ENCODE data around the gene SNX5. TPM values are rescaled to one million over a fixed set of nuclear protein-coding genes. Genes with fewer than 3 reads are reported as not detected.
A peak's percentile ranks its signal among the peaks of the same experiment; 100 is the strongest.

SNX5 gene
- 100 to 1,000 TPM in 1 of 4 donors, 10 to 100 TPM in 3; 67.8 to 295 (median 79.1) TPM for polyA plus RNA-seq
- long read RNA-seq, donor 1, transcript SNX5-202 (14 exons, 2,288 nt): minor isoform, 20 of 350 reads
- long read RNA-seq, donor 1, transcript SNX5-217 (1 exons, 1,087 nt): minor isoform, 8 of 350 reads
- long read RNA-seq, donor 1, transcript SNX5-218 (1 exons, 3,931 nt): major isoform, 106 of 350 reads
- long read RNA-seq, donor 1, transcript SNX5-201 (13 exons, 2,270 nt): minor isoform, 86 of 350 reads
- long read RNA-seq, donor 1, partial matches to known transcripts: 119 of 350 reads
- long read RNA-seq, donor 1, other reads (novel, unspliced or antisense): 0 of 350 reads
- long read RNA-seq, donor 2, transcript SNX5-201 (13 exons, 2,270 nt): major isoform, 16 of 40 reads
- long read RNA-seq, donor 2, transcript SNX5-218 (1 exons, 3,931 nt): minor isoform, 15 of 40 reads
- long read RNA-seq, donor 2, partial matches to known transcripts: 0 of 40 reads
- long read RNA-seq, donor 2, other reads (novel, unspliced or antisense): 0 of 40 reads
- long read RNA-seq, donor 3, transcript SNX5-202 (14 exons, 2,288 nt): minor isoform, 6 of 102 reads
- long read RNA-seq, donor 3, transcript SNX5-201 (13 exons, 2,270 nt): minor isoform, 20 of 102 reads
- long read RNA-seq, donor 3, transcript SNX5-218 (1 exons, 3,931 nt): major isoform, 52 of 102 reads
- long read RNA-seq, donor 3, transcript SNX5-212 (2 exons, 1,321 nt): minor isoform, 9 of 102 reads
- long read RNA-seq, donor 3, partial matches to known transcripts: 11 of 102 reads
- long read RNA-seq, donor 3, other reads (novel, unspliced or antisense): 0 of 102 reads
- long read RNA-seq, donor 4, partial matches to known transcripts: 0 of 4 reads
- long read RNA-seq, donor 4, other reads (novel, unspliced or antisense): 0 of 4 reads
- long read RNA-seq, donor 5, transcript SNX5-201 (13 exons, 2,270 nt): minor isoform, 6 of 31 reads
- long read RNA-seq, donor 5, transcript SNX5-218 (1 exons, 3,931 nt): major isoform, 17 of 31 reads
- long read RNA-seq, donor 5, partial matches to known transcripts: 0 of 31 reads
- long read RNA-seq, donor 5, other reads (novel, unspliced or antisense): 0 of 31 reads
- long read RNA-seq, donor 6, transcript SNX5-201 (13 exons, 2,270 nt): minor isoform, 16 of 96 reads
- long read RNA-seq, donor 6, transcript SNX5-218 (1 exons, 3,931 nt): major isoform, 33 of 96 reads
- long read RNA-seq, donor 6, transcript SNX5-202 (14 exons, 2,288 nt): minor isoform, 12 of 96 reads
- long read RNA-seq, donor 6, partial matches to known transcripts: 25 of 96 reads
- long read RNA-seq, donor 6, other reads (novel, unspliced or antisense): 0 of 96 reads
- long read RNA-seq, donor 7, transcript SNX5-218 (1 exons, 3,931 nt): minor isoform, 31 of 81 reads
- long read RNA-seq, donor 7, transcript SNX5-202 (14 exons, 2,288 nt): minor isoform, 9 of 81 reads
- long read RNA-seq, donor 7, transcript SNX5-201 (13 exons, 2,270 nt): major isoform, 39 of 81 reads
- long read RNA-seq, donor 7, partial matches to known transcripts: 0 of 81 reads
- long read RNA-seq, donor 7, other reads (novel, unspliced or antisense): 0 of 81 reads
- long read RNA-seq, donor 8, transcript SNX5-218 (1 exons, 3,931 nt): major isoform, 5 of 8 reads
- long read RNA-seq, donor 8, partial matches to known transcripts: 0 of 8 reads
- long read RNA-seq, donor 8, other reads (novel, unspliced or antisense): 0 of 8 reads
- long read RNA-seq, donor 9, transcript SNX5-218 (1 exons, 3,931 nt): major isoform, 6 of 19 reads
- long read RNA-seq, donor 9, partial matches to known transcripts: 0 of 19 reads
- long read RNA-seq, donor 9, other reads (novel, unspliced or antisense): 0 of 19 reads
- long read RNA-seq, donor 10, transcript SNX5-202 (14 exons, 2,288 nt): minor isoform, 12 of 160 reads
- long read RNA-seq, donor 10, transcript SNX5-201 (13 exons, 2,270 nt): minor isoform, 34 of 160 reads
- long read RNA-seq, donor 10, transcript SNX5-218 (1 exons, 3,931 nt): major isoform, 50 of 160 reads
- long read RNA-seq, donor 10, transcript SNX5-212 (2 exons, 1,321 nt): minor isoform, 6 of 160 reads
- long read RNA-seq, donor 10, partial matches to known transcripts: 52 of 160 reads
- long read RNA-seq, donor 10, other reads (novel, unspliced or antisense): 0 of 160 reads

- Histone ChIP-seq H3K27me3 (ENCODE audit: control insufficient read depth in 3 of 3, insufficient read depth in 3 of 3, low read length in 3 of 3) (no peaks in the 10 kb centered on the region), H3K4me1 (ENCODE audit: control insufficient read depth in 3 of 3, insufficient read depth in 2 of 3, low read depth in 1 of 3, low read length in 2 of 3) (peaks cover 7 to 27% (median 23%) of the 10 kb centered on the region in 3 donors), H3K9me3 (ENCODE audit: control insufficient read depth in 2 of 2, insufficient read depth in 1 of 2, low read depth in 1 of 2, low read length in 1 of 2) (no peaks in the 10 kb centered on the region), H3K36me3 (ENCODE audit: control insufficient read depth in 3 of 3, insufficient read depth in 2 of 3, low read depth in 1 of 3, low read length in 3 of 3) (peaks cover 0 to 3% (median 0%) of the 10 kb centered on the region in 3 donors), H3K27ac (ENCODE audit: low read depth in 1 of 3, low read length in 2 of 3) (peak within 1 kb of the TSS; percentile 95 to 100 (median 99)), H3K4me3 (ENCODE audit: low read depth in 1 of 3, low read length in 3 of 3) (peak within 1 kb of the TSS; percentile 77 to 98 (median 93))
- no peak for FAIRE-seq
- DNase-seq: peak; percentile 100
- 0% methylated on average over 76 to 96 of the region's 96 CpGs for WGBS, 3 donors
Observed at GRCh38 chr20:17968366-17969277, at the start of gene SNX5, which contains the start of gene MGME1. SNX5 (minus strand) TSS chr20:17968794; CDS start chr20:17968425, 369 bp downstream. MGME1 (plus strand) TSS chr20:17969018; CDS start chr20:17969860, 842 bp downstream.

- Histone ChIP-seq H3K4me3 (ENCODE audit: low read depth in 1 of 3, low read length in 3 of 3) (no peak overlapping the region), H3K27ac (ENCODE audit: low read depth in 1 of 3, low read length in 2 of 3) (no peak overlapping the region), H3K4me1 (ENCODE audit: control insufficient read depth in 3 of 3, insufficient read depth in 2 of 3, low read depth in 1 of 3, low read length in 2 of 3) (no peaks in the 10 kb centered on the region), H3K9me3 (ENCODE audit: control insufficient read depth in 2 of 2, insufficient read depth in 1 of 2, low read depth in 1 of 2, low read length in 1 of 2) (no peaks in the 10 kb centered on the region), H3K27me3 (ENCODE audit: control insufficient read depth in 3 of 3, insufficient read depth in 3 of 3, low read length in 3 of 3) (peaks cover 0 to 2% (median 0%) of the 10 kb centered on the region in 3 donors), H3K36me3 (ENCODE audit: control insufficient read depth in 3 of 3, insufficient read depth in 2 of 3, low read depth in 1 of 3, low read length in 3 of 3) (peaks cover 0 to 23% (median 6%) of the 10 kb centered on the region in 3 donors)
- DNase-seq: no peak
- 87 to 95% (median 90%) methylated on average over 10 of the region's 10 CpGs for WGBS, 3 donors
- FAIRE-seq: no peak
Observed at GRCh38 chr20:18018100-18018499, 49.5 kb upstream of the SNX5 start.

DNA sequence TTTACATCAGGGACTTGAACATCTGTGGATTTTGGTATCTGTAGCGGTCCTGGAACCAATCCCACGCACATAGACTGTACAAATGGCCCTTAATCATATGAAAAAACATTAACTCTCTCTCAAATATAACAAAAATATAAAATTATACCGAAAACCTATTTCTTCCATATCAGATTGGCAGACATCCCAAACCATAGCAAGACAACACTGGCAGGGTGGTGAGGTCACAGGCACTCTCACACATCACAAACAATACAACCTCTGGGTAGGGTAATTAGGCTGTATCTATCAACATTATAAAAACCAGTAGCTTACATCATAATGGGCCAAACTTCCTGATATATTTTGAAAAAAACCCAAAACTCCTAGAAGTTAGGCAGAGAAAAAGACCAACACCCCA, 48.2 kb upstream of the SNX5 start:
- no peaks in the 10 kb centered on the region for H3K9me3 ChIP-seq (ENCODE audit: control insufficient read depth in 2 of 2, insufficient read depth in 1 of 2, low read depth in 1 of 2, low read length in 1 of 2)
- WGBS, 3 donors: 74 to 81% (median 76%) methylated on average over 3 of the region's 3 CpGs
- H3K27ac ChIP-seq (ENCODE audit: low read depth in 1 of 3, low read length in 2 of 3): no peak overlapping the region
- FAIRE-seq: no peak
- no peaks in the 10 kb centered on the region for H3K4me1 ChIP-seq (ENCODE audit: control insufficient read depth in 3 of 3, insufficient read depth in 2 of 3, low read depth in 1 of 3, low read length in 2 of 3)
- no peak overlapping the region for H3K4me3 ChIP-seq (ENCODE audit: low read depth in 1 of 3, low read length in 3 of 3)
- H3K36me3 ChIP-seq (ENCODE audit: control insufficient read depth in 3 of 3, insufficient read depth in 2 of 3, low read depth in 1 of 3, low read length in 3 of 3): peaks cover 0 to 20% (median 6%) of the 10 kb centered on the region in 3 donors
- peaks cover 0 to 2% (median 0%) of the 10 kb centered on the region in 3 donors for H3K27me3 ChIP-seq (ENCODE audit: control insufficient read depth in 3 of 3, insufficient read depth in 3 of 3, low read length in 3 of 3)
- no peak for DNase-seq

- H3K36me3 ChIP-seq (ENCODE audit: control insufficient read depth in 3 of 3, insufficient read depth in 2 of 3, low read depth in 1 of 3, low read length in 3 of 3): peaks cover 0 to 2% (median 0%) of the 10 kb centered on the region in 3 donors
- 91 to 94% (median 91%) methylated on average over 6 of the region's 6 CpGs for WGBS, 3 donors
- FAIRE-seq: no peak
Observed at GRCh38 chr20:18014411-18014810, 45.8 kb upstream of the SNX5 start.

DNA sequence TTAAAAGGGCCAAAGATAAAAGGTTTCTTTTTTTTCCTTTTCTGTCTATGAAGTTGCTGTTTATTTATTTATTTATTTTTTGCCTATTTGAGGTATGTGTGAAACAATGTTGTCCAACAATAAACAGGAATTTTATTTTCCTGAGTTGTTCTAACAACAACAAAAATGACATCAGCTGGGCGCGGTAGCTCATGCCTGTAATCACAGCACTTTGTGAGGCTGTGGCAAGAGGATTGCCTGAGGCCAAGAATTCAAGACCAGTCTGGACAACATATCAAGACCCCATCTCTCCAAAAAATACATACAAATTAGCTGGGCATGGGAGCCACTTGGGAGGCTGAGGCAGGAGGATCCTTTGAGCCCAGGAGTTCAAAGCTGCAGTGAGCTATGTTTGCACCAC, 44.3 kb upstream of the SNX5 start:
- DNase-seq (no peak), FAIRE-seq (no peak)
- WGBS, 3 donors: 87 to 100% (median 99%) methylated on average over 2 of the region's 2 CpGs
- Histone ChIP-seq H3K27ac (ENCODE audit: low read depth in 1 of 3, low read length in 2 of 3) (no peak overlapping the region), H3K4me3 (ENCODE audit: low read depth in 1 of 3, low read length in 3 of 3) (no peak overlapping the region), H3K27me3 (ENCODE audit: control insufficient read depth in 3 of 3, insufficient read depth in 3 of 3, low read length in 3 of 3) (no peaks in the 10 kb centered on the region), H3K4me1 (ENCODE audit: control insufficient read depth in 3 of 3, insufficient read depth in 2 of 3, low read depth in 1 of 3, low read length in 2 of 3) (peaks cover 0 to 9% (median 0%) of the 10 kb centered on the region in 3 donors), H3K9me3 (ENCODE audit: control insufficient read depth in 2 of 2, insufficient read depth in 1 of 2, low read depth in 1 of 2, low read length in 1 of 2) (no peaks in the 10 kb centered on the region), H3K36me3 (ENCODE audit: control insufficient read depth in 3 of 3, insufficient read depth in 2 of 3, low read depth in 1 of 3, low read length in 3 of 3) (peaks cover 0 to 4% (median 0%) of the 10 kb centered on the region in 3 donors)

More at GRCh38 chr20:18014411-18014810, 45.8 kb upstream of the SNX5 start:
- no peaks in the 10 kb centered on the region for H3K9me3 ChIP-seq (ENCODE audit: control insufficient read depth in 2 of 2, insufficient read depth in 1 of 2, low read depth in 1 of 2, low read length in 1 of 2)
- H3K27me3 ChIP-seq (ENCODE audit: control insufficient read depth in 3 of 3, insufficient read depth in 3 of 3, low read length in 3 of 3): peaks cover 0 to 2% (median 0%) of the 10 kb centered on the region in 3 donors
- H3K4me3 ChIP-seq (ENCODE audit: low read depth in 1 of 3, low read length in 3 of 3): no peak overlapping the region
- no peak for DNase-seq
- H3K4me1 ChIP-seq (ENCODE audit: control insufficient read depth in 3 of 3, insufficient read depth in 2 of 3, low read depth in 1 of 3, low read length in 2 of 3): no peaks in the 10 kb centered on the region
- H3K27ac ChIP-seq (ENCODE audit: low read depth in 1 of 3, low read length in 2 of 3): no peak overlapping the region

GRCh38 chr20:18011951-18012645, 43.5 kb upstream of the SNX5 start:
- Histone ChIP-seq H3K4me3 (ENCODE audit: low read depth in 1 of 3, low read length in 3 of 3) (no peak overlapping the region), H3K27me3 (ENCODE audit: control insufficient read depth in 3 of 3, insufficient read depth in 3 of 3, low read length in 3 of 3) (no peaks in the 10 kb centered on the region), H3K9me3 (ENCODE audit: control insufficient read depth in 2 of 2, insufficient read depth in 1 of 2, low read depth in 1 of 2, low read length in 1 of 2) (no peaks in the 10 kb centered on the region), H3K36me3 (ENCODE audit: control insufficient read depth in 3 of 3, insufficient read depth in 2 of 3, low read depth in 1 of 3, low read length in 3 of 3) (peaks cover 0 to 6% (median 0%) of the 10 kb centered on the region in 3 donors), H3K27ac (ENCODE audit: low read depth in 1 of 3, low read length in 2 of 3) (no peak overlapping the region), H3K4me1 (ENCODE audit: control insufficient read depth in 3 of 3, insufficient read depth in 2 of 3, low read depth in 1 of 3, low read length in 2 of 3) (peaks cover 0 to 14% (median 0%) of the 10 kb centered on the region in 3 donors)
- no peak for DNase-seq
- WGBS, 3 donors: 90 to 94% (median 92%) methylated on average over 21 of the region's 21 CpGs
- FAIRE-seq: no peak

Measured in small intestine (tissue), 16 donors.